ENCODE data around the gene ARL14EP. TPM values are rescaled to one million over a fixed set of nuclear protein-coding genes. Genes with fewer than 3 reads are reported as not detected.

ARL14EP gene
- total RNA-seq, result 10 to 100 TPM; 38.5 to 90.2 (median 56.1) TPM

DNA sequence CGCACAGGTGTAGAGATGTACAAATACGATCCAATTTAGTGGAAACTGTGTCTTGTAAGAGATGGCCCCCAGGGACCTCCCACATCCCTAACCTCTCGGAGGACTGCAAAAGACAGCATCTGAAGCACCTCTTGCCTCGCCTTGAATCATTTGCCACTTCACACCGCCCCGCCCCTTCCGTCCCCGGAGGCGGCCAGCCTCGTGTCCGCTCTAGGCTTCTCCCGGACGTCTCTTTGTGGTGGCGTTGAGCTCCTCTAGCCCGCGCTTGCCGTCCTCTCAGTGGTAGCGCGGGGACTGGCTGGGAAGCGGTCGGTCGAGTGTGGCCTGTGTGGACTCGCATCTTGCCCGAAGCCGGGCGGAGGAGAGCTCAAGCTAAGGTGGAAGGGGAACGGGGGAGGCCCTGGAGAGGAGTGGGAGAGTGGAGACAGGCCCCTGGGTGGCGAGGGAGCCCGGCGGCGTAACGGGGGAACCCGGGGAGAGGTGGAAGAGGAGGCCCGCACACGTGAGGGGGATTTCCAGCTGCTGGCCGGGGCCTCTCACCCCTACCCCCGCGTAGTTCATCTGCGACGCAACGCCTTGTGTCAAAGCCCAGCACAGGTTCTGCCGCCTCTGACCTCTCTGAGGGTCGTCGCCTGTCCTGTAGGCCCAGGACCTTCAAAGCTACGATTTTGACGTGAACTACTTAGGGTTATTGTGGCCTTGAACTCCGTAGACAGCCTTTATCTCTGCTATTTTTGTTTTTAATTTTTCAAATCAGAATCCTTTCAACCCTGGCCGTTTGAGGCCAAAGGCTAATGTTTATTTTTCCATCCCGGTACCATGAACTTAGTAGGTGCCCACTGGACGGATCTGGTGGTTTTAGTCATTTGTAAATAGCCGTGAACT is at the start of gene ARL14EP:
Gene ARL14EP (plus strand): TSS at position 279 of the 885 bp plus-strand sequence. CDS start 7,845 bp downstream, outside the sequence.
- TF ChIP-seq, protein P1, sequence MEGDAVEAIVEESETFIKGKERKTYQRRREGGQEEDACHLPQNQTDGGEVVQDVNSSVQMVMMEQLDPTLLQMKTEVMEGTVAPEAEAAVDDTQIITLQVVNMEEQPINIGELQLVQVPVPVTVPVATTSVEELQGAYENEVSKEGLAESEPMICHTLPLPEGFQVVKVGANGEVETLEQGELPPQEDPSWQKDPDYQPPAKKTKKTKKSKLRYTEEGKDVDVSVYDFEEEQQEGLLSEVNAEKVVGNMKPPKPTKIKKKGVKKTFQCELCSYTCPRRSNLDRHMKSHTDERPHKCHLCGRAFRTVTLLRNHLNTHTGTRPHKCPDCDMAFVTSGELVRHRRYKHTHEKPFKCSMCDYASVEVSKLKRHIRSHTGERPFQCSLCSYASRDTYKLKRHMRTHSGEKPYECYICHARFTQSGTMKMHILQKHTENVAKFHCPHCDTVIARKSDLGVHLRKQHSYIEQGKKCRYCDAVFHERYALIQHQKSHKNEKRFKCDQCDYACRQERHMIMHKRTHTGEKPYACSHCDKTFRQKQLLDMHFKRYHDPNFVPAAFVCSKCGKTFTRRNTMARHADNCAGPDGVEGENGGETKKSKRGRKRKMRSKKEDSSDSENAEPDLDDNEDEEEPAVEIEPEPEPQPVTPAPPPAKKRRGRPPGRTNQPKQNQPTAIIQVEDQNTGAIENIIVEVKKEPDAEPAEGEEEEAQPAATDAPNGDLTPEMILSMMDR (IDR thresholded peaks at IDR 0.05), result peak in 1 of 4 experiments; percentile 21
- peak in 1 of 2 donors; percentile 79 for TF ChIP-seq POLR2A (IDR thresholded peaks at IDR 0.05)

DNA sequence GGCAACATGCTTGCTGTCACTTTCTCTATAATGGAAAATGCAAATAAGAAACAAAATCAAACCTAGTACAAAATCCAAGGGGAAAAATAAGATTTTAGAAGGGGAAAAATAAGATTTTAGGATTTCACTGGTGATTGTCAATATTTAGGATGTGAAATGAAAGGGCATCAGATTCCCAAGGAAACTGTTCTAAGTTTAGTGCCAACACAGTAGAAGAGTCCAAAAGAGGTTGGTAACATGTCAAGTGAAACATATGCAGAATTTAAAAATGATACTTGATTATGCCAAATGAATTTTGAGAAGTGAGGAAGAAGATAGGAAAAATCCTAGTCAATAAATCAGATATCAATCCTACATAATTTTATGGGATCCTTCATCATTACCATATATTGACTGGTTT is 45.7 kb upstream of the ARL14EP start:
- Histone ChIP-seq H3K9me3 (no peaks in the 10 kb centered on the region), H3K27me3 (no peaks in the 10 kb centered on the region), H3K27ac (no peak overlapping the region), H3K36me3 (no peaks in the 10 kb centered on the region), H3K4me3 (no peak overlapping the region), H3K4me1 (no peaks in the 10 kb centered on the region)
- DNase-seq, result no peak
- intact Hi-C loops (cut with DNase I; ENCODE audit: low total_unique reads), result no loop called here
- TF ChIP-seq POLR2A (IDR thresholded peaks at IDR 0.05), result no peak
- TF ChIP-seq, protein P1 (IDR thresholded peaks at IDR 0.05), result no peak

More for the DNA sequence above, at the start of gene ARL14EP:
- Histone ChIP-seq H3K4me3 (peak within 1 kb of the TSS; percentile 56 to 61), H3K36me3 (no peaks in the 10 kb centered on the region), H3K9me3 (no peaks in the 10 kb centered on the region), H3K4me1 (no peaks in the 10 kb centered on the region), H3K27me3 (no peaks in the 10 kb centered on the region), H3K27ac (peak within 1 kb of the TSS; percentile 73 to 82)
- intact Hi-C loops (cut with DNase I; ENCODE audit: low total_unique reads), result no loop called here
- DNase-seq, result peak; percentile 89 to 90

DNA sequence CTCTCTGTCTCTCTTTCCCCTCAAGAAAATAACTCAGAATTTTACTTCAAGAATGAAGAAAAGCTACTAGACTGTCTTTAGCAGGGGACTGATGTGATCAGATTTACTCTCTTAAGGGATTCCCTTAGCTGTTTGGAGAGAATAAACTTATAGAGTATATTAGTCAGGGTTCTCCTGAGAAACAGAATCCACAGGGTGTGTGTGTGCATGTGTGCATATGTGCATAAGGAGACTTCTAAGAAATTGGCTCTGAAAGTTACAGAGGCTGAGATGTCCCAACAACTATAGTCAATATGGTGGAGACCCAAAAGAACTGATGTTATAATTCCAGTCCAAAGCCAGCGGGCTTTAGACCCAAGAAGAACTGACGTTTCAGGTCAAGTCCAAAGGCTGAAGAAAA is 43.1 kb upstream of the ARL14EP start:
- no peak for TF ChIP-seq POLR2A (IDR thresholded peaks at IDR 0.05)
- TF ChIP-seq, protein P1 (IDR thresholded peaks at IDR 0.05), result no peak
- Histone ChIP-seq H3K4me3 (no peak overlapping the region), H3K27me3 (no peaks in the 10 kb centered on the region), H3K36me3 (no peaks in the 10 kb centered on the region), H3K9me3 (no peaks in the 10 kb centered on the region), H3K27ac (no peak overlapping the region), H3K4me1 (no peaks in the 10 kb centered on the region)
- no peak for DNase-seq
- intact Hi-C loops (cut with DNase I; ENCODE audit: low total_unique reads), result no loop called here

DNA sequence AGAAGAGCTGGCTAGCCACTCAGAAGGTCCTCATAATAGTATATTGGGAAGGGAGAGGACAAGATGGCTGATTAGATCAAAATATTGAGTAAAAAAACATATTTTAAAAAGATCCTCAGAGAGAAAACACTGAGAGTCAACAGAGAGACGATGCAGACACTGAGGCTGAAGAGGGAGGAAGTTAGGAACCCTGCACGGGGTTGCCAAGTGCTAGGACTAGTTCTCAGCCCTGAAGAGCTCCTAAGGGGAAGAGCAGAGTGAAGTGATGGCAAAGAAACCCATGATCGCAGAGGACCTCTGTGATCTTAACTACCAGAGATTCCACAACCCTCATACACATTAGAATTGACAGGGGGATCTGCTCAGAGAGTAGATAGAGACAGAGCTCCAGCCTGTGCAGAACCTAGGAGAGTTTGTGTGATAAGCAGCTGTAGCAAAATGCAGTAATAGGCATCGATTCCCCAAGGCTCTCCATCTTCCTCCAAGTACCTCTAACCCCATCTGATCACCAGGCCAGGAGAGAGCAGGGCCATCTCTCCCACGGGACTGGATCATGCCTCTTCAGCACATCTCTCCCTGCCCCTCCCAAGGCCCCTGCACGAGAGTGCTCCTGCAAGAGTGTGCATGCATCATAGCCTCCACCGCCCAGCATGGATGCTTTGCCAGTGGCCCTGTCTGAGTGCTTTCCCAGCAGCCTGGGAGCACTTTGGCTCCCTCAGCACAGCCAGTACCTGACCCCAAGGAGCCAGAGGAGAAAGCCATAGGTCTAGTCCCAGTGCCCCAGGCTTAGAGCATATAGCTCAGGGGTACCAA is 41.2 kb upstream of the ARL14EP start:
- intact Hi-C loops (cut with DNase I; ENCODE audit: low total_unique reads), result no loop called here
- H3K4me3 ChIP-seq, result no peak overlapping the region
- no peak for TF ChIP-seq POLR2A (IDR thresholded peaks at IDR 0.05)
- TF ChIP-seq, protein P1 (IDR thresholded peaks at IDR 0.05), result no peak

DNA sequence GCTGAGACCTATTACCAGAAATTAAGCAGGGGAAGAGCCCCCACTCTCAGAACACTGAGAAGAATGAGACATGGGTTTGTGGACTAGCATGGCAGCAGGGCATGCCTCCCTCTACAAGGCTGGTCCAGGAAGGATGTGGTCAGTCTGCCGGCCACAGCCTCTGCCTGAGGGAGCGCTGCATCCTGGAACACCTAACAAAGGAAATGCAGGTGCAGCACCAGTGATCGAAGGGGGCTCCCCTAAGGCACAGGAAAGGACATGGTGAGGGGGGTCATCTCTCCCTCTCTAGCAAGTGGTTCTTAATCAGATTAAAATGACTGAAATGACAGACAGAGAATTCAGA is 40.6 kb upstream of the ARL14EP start:
- no peak for DNase-seq
- Histone ChIP-seq H3K4me1 (no peaks in the 10 kb centered on the region), H3K4me3 (no peak overlapping the region), H3K27me3 (no peaks in the 10 kb centered on the region), H3K27ac (no peak overlapping the region), H3K9me3 (no peaks in the 10 kb centered on the region), H3K36me3 (no peaks in the 10 kb centered on the region)
- TF ChIP-seq, protein P1 (IDR thresholded peaks at IDR 0.05), result no peak
- no peak for TF ChIP-seq POLR2A (IDR thresholded peaks at IDR 0.05)
- intact Hi-C loops (cut with DNase I; ENCODE audit: low total_unique reads), result no loop called here

More for the DNA sequence above, 41.2 kb upstream of the ARL14EP start:
- no peak for DNase-seq
- H3K27ac ChIP-seq, result no peak overlapping the region
- H3K4me1 ChIP-seq, result no peaks in the 10 kb centered on the region
- no peaks in the 10 kb centered on the region for H3K27me3 ChIP-seq
- no peaks in the 10 kb centered on the region for H3K36me3 ChIP-seq
- no peaks in the 10 kb centered on the region for H3K9me3 ChIP-seq
